Left colon (tissue), 2 donors: ENCODE data around the gene ALG9. TPM values are rescaled to one million over a fixed set of nuclear protein-coding genes. Genes with fewer than 3 reads are reported as not detected.
"Not testable (repeated sequence)": the region's sequence is repeated elsewhere in the genome, so short reads cannot be mapped to it uniquely, and the experiment has no call there.

Source experiments
- ATAC-seq: fragments of 200-7000 bp; cut with Tn5 transposase; one replicate; pipeline ENCODE4 v1.9.1; 2020; ENCODE audit warnings: mild to moderate bottlenecking, moderate library complexity
- DNase-seq, 2 donors: peaks; one replicate each; pipeline ENCODE4 v3.0.0-alpha.2; 2020
- intact Hi-C, 2 donors: fragments of 100-400 bp; cut with DNase I in 1 of 2; cut with micrococcal nuclease in 1 of 2; formaldehyde crosslinking; loops; one replicate each; pipeline versions ENCODE4 v1.11.2 to v1.14.0; 2022; cut with DNase I, micrococcal nuclease
- total RNA-seq, 2 donors: library from RNA; stranded (reverse); fragmentation: NEBNext Ultra II Directional; extraction: Animal tissue kit (Norgen Biotek cat#: 25700); gene quantifications; one replicate each; pipeline ENCODE4 v1.2.1, GENCODE V29; 2021
- donor health status: DM: no; HTN: no; CAD: no.
- donor health status: DM: yes; HTN: yes; CAD: no.

Gene ALG9
- total RNA-seq, 2 donors from 2014 or later: 20.6 to 23.4 TPM

GRCh38 chr11:111779118-111779517, 92.3 kb downstream of the ALG9 start:
- intact Hi-C loops: loop anchor here in 1 of 2 donors (5.0 kb wide), 1 partner anchor 182 kb away; no protein-coding TSS in a partner anchor
- DNase-seq (no peak), ATAC-seq (no peak)

DNA sequence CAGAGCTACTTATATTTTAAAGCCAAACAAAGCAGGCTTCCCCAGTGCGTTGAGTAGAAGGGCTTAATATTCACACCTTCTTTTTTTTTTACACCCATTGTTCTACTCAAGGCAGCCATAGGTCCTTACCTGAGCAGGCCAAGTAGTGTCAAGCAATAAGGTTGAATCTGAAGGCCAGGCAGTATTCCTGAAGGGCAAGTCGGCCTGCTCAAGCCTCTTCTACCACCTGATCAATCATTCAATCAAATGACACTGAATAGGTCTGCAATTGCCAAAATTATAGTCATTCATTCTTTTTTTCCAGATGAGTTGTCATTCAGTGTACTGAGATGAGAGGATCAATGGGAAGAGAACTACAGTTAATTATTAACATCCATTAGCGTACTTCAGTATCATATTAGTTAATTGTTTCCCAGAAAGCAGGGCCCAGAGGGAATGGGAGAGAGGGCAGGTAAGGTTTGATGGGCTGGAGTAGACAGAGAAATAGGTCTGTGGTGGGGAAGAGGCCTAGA, 93.3 kb downstream of the ALG9 start:
- DNase-seq: no peak

GRCh38 chr11:111777094-111778046, 94.0 kb downstream of the ALG9 start:
- DNase-seq (no peak), ATAC-seq (peak; percentile 76)
- intact Hi-C loops: loop anchor here in 1 of 2 donors (5.0 kb wide), 1 partner anchor 180 kb away; no protein-coding TSS in a partner anchor

More for the DNA sequence above, 93.3 kb downstream of the ALG9 start:
- ATAC-seq: no peak
- intact Hi-C loops: loop anchor here in 1 of 2 donors (5.0 kb wide), 1 partner anchor 181 kb away; no protein-coding TSS in a partner anchor

- ATAC-seq: no peak
- intact Hi-C loops: loop anchor here in 1 of 2 donors (5.0 kb wide), 1 partner anchor 179 kb away; no protein-coding TSS in a partner anchor
- no peak for DNase-seq
Measured at GRCh38 chr11:111776398-111777093, 94.8 kb downstream of the ALG9 start.

DNA sequence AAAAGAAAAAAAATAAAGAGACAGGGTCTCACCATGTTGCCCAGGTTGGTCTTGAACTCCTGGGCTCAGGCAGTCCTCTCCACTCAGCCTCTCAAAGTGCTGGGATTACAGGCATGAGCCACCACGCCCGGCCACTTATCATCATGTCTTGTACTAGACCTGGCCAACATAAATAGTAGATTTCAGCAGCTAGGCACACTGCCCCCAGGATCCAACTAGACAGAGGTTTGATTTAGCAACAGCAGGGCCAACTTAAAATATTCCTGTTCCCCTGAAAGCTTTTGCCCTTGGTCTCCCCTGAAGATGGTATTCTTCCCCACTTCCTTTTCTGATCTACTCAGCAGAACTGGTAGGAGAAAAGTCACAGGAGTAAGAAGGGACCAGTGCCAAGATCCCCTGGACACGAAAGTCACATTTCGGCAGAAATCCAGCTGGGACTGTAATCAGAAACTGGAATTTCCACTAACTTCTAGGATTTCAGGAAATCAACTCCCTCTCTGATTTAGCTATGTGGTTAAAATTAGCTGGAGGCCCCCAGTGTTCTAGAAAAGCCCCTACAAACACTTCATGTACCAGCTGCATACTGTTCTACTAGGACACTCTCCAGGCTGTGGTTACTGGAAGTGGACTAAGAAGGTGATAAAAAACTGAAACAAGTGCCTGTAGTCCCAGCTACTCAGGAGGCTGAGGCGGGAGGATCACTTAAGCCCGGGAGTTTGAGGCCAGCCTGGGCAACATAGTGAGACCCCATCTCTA, 96.2 kb downstream of the ALG9 start:
- intact Hi-C loops: loop anchor here in 1 of 2 donors (5.0 kb wide), 1 partner anchor 178 kb away; no protein-coding TSS in a partner anchor
- DNase-seq (no peak), ATAC-seq (no peak)

- DNase-seq (no peak), ATAC-seq (no peak)
- intact Hi-C loops: no loop called here
Measured at GRCh38 chr11:111772535-111772934, 98.8 kb downstream of the ALG9 start.

DNA sequence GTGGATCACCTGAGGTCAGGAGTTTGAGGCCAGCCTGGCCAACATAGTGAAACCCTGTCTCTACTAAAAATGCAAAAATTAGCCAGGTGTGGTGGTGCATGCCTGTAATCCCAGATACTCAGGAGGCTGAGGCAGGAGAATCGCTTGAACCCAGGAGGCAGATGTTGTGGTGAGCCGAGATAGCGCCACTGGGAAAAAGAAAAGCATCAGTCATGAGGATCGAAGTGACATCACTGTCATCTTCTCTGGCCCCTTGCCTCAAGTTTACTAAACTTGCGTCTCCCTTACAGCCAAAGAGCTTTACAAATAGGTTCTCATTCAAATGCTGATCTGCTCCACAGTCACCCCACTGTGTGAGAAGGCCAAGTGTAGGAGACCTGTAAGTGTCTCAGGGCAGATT, 100.2 kb downstream of the ALG9 start:
- ATAC-seq, intact Hi-C loops, DNase-seq: not testable (repeated sequence)

DNA sequence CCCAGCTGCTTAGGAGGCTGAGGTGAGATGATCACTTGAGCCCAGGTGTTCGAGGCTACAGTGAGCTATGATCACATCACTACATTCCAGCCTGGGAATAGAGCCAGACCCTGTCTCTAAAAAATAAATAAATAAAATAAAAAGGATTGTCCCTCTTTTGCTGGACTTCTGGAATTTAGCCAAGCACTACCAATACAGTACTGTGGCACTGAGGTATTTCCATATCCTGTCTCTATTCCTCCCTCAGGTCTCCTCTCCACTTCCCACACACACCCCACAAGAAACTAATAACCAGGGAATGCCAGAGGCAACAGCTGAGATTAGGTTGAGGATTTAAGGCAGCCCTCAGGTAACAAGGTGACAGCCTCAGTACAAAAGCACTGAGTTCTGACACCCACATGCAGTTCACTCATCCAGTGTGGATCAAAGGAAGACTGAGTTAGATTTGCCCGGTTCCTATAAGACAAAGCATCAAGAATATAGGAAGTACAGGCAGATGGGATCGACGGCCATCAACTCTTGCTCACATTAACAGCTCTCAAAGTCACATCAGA, 100.7 kb downstream of the ALG9 start:
- intact Hi-C loops: no loop called here
- no peak for DNase-seq
- ATAC-seq: no peak

GRCh38 chr11:111766834-111767142, 104.6 kb downstream of the ALG9 start:
- DNase-seq: no peak
- no peak for ATAC-seq
- intact Hi-C loops: loop anchor here in 1 of 2 donors (5.0 kb wide), 1 partner anchor 164 kb away; the partner anchor contains the start of gene SIK2

- ATAC-seq: peak; percentile 94
- intact Hi-C loops: loop anchor here in 1 of 2 donors (5.0 kb wide), 1 partner anchor 164 kb away; the partner anchor contains the start of gene SIK2
- DNase-seq: peak; percentile 72 to 83
Measured at GRCh38 chr11:111765984-111766833, 105.2 kb downstream of the ALG9 start, which contains the start of gene PPP2R1B. Gene PPP2R1B (minus strand): TSS chr11:111766389. CDS start chr11:111766361, 28 bp downstream.

- intact Hi-C loops: loop anchor here in 1 of 2 donors (5.0 kb wide), 1 partner anchor 163 kb away; the partner anchor contains the start of gene SIK2
- DNase-seq: no peak
- peak; percentile 53 for ATAC-seq
Measured at GRCh38 chr11:111765320-111765983, 105.9 kb downstream of the ALG9 start.

DNA sequence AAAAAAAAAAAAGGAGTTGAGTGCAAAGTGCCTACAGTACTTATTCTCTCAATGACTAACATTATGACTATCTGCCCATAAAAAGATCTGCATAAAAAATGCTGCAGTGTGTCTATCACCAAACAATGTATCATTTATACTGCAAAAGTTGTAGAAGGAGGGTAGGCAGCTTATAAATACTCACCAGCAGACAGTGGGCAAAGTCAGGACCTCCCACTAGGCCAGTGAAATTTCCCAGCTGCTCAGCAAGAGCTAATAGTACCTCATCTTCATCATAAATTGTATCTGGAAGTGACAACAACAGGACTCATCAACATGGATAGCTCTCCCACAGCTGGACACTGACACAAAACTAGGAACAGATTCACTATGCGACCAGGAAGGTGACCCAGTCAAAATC, 106.8 kb downstream of the ALG9 start:
- DNase-seq: no peak
- intact Hi-C loops: loop anchor here in 1 of 2 donors (5.0 kb wide), 1 partner anchor 162 kb away; the partner anchor contains the start of gene SIK2
- ATAC-seq: no peak

GRCh38 chr11:111762981-111763643, 108.3 kb downstream of the ALG9 start:
- intact Hi-C loops: no loop called here

GRCh38 chr11:111762526-111762925, 108.9 kb downstream of the ALG9 start:
- intact Hi-C loops: no loop called here
- DNase-seq (no peak), ATAC-seq (no peak)

More at GRCh38 chr11:111762981-111763643, 108.3 kb downstream of the ALG9 start:
- ATAC-seq (no peak), DNase-seq (no peak)

- intact Hi-C loops: no loop called here
- DNase-seq: no peak
Measured at GRCh38 chr11:111761036-111761435, 110.3 kb downstream of the ALG9 start.

More at GRCh38 chr11:111761036-111761435, 110.3 kb downstream of the ALG9 start:
- no peak for ATAC-seq
